Measurements from ENCODE around the gene NEURL1B.

Gene NEURL1B

DNA sequence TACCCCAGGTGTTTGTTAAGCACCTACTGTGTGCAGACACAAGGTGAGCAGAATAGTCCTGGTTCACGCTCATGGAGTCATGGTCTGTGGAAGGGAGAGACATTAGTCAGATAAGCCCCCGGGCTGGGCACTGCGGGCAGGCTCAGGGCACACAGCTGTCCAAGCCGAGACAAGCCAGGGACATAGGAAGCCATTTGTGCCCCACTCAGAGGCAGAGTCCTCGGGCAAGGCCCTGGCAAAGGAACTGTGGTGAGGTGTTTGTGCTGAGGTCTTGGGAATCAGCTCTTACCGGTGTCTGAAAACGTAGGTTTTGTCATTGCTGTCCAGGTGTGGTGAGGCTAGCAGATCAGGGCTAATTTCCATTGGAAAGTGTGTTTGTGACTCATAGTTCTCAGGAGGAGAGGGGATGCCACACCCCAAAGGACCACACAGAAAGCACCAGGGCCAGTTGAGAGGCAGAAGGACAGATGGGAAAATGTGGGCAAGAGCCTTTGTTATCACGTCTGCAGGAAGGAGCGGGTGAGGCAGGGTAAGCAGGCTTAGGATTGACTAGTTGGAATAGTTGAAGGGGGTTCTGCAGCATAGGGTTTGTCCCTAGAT is 46.1 kb upstream of the NEURL1B start:
- TF ChIP-seq, protein P1, sequence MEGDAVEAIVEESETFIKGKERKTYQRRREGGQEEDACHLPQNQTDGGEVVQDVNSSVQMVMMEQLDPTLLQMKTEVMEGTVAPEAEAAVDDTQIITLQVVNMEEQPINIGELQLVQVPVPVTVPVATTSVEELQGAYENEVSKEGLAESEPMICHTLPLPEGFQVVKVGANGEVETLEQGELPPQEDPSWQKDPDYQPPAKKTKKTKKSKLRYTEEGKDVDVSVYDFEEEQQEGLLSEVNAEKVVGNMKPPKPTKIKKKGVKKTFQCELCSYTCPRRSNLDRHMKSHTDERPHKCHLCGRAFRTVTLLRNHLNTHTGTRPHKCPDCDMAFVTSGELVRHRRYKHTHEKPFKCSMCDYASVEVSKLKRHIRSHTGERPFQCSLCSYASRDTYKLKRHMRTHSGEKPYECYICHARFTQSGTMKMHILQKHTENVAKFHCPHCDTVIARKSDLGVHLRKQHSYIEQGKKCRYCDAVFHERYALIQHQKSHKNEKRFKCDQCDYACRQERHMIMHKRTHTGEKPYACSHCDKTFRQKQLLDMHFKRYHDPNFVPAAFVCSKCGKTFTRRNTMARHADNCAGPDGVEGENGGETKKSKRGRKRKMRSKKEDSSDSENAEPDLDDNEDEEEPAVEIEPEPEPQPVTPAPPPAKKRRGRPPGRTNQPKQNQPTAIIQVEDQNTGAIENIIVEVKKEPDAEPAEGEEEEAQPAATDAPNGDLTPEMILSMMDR (IDR thresholded peaks at IDR 0.05; ENCODE audit: extremely low read depth, insufficient read depth, missing control alignments) = no peak
- DNase-seq (ENCODE audit: low spot score) = no peak
- in situ Hi-C loops (cut with MboI; ENCODE audit: low pct_unique_long_range_greater_than_20kb, low sequenced_read_pairs, unreplicated experiment) = no loop called here

GRCh38 chr5:172595596-172596455 is 45.2 kb upstream of the NEURL1B start:
- DNase-seq (ENCODE audit: low spot score) = no peak
- in situ Hi-C loops (cut with MboI; ENCODE audit: low pct_unique_long_range_greater_than_20kb, low sequenced_read_pairs, unreplicated experiment) = no loop called here
- TF ChIP-seq, protein P1 (IDR thresholded peaks at IDR 0.05; ENCODE audit: extremely low read depth, insufficient read depth, missing control alignments) = no peak

GRCh38 chr5:172596638-172597231 is 44.3 kb upstream of the NEURL1B start:
- in situ Hi-C loops (cut with MboI; ENCODE audit: low pct_unique_long_range_greater_than_20kb, low sequenced_read_pairs, unreplicated experiment) = no loop called here
- TF ChIP-seq, protein P1 (IDR thresholded peaks at IDR 0.05; ENCODE audit: extremely low read depth, insufficient read depth, missing control alignments) = no peak
- no peak for DNase-seq (ENCODE audit: low spot score)

DNA sequence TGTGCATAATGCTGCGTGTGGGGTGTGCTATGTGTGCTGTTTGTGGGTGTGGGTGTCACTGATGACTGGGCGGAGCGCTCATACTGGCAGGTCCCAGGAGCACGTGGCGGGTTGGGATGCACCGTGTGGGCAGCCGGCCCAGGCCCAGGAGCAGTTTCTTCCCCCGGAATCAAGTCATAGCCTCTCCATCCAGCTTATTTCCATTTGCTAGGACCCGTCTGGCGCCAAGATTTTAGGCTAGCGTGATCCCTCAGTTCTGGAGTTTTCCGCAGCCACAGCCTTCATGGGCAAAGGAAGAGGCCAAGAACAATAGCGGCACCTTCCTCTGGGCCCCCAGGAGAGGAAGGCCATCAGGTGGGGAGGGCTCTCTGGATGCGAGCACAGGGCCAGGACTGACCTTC is 43.3 kb upstream of the NEURL1B start:
- in situ Hi-C loops (cut with MboI; ENCODE audit: low pct_unique_long_range_greater_than_20kb, low sequenced_read_pairs, unreplicated experiment) = no loop called here
- no peak for DNase-seq (ENCODE audit: low spot score)
- TF ChIP-seq, protein P1 (IDR thresholded peaks at IDR 0.05; ENCODE audit: extremely low read depth, insufficient read depth, missing control alignments) = no peak

DNA sequence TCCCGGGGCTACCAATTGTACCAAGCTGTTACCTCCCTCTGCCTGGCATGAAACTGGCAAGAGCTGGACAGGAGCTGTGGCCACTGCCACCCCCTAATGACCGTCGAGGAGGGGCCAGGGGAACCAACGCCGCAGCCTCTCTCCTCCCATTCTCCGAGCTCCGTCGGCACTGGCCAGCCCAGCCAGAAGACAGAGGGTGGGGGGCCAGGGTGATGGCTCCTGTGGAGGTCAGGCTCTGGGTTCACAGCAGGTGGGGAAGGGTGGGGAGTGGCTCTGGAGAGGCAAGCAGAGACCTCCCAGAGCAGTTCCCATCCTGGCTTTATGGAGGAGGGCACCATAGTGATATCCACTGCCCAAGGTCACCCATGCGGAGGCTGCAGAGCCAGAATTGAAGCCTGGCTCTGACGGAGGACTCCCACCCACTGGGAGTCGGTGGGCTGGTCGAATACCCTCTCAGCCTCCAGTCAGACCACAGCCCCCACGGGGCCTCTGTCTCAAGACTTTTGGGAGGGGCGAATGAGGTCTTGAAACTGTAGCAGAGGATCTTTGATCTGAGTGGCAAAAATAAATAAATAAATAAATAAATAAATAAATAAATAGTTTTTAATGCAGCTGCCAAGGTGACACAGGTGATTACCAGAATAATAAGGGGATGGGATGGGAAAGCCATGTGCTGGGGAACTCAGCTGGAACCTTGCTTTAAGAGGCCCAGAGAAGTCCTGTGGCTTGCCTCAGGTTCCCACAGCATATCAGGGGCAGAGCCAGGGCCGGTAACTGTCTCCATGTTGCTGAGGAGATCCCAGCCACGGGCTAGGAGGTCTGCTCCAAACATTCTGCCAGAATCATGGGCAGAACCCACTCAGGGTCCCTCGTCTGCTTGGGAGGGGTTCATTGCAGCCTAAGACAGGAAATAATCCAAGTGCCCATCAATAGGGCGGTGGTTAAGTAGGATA is 42.5 kb upstream of the NEURL1B start:
- in situ Hi-C loops (cut with MboI; ENCODE audit: low pct_unique_long_range_greater_than_20kb, low sequenced_read_pairs, unreplicated experiment) = no loop called here
- TF ChIP-seq, protein P1 (IDR thresholded peaks at IDR 0.05; ENCODE audit: extremely low read depth, insufficient read depth, missing control alignments) = no peak
- DNase-seq (ENCODE audit: low spot score) = no peak

GRCh38 chr5:172599204-172599567 is 41.9 kb upstream of the NEURL1B start:
- no peak for DNase-seq (ENCODE audit: low spot score)
- TF ChIP-seq, protein P1 (IDR thresholded peaks at IDR 0.05; ENCODE audit: extremely low read depth, insufficient read depth, missing control alignments) = no peak
- in situ Hi-C loops (cut with MboI; ENCODE audit: low pct_unique_long_range_greater_than_20kb, low sequenced_read_pairs, unreplicated experiment) = no loop called here
